ENCODE data around the gene LARGE2.

The LARGE2 gene

DNA sequence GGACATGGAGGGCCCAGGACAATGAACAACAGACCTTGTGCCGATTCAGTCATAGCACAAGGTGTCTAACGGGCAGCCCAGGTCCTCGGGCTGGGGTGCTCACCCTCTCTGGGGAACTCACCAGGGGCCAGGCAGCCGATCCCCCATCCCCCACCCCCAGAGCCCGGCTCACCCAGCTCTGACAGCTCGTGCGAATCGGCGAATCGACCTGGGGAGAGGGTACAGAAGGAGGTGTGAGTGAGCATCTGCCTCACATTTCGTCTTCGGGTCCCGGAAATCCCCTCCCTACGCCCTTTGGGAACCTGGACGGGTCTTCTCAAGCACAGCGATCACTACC is 5.2 kb upstream of the LARGE2 start:
- peak; percentile 10 for DNase-seq (ENCODE audit: low spot score)

DNA sequence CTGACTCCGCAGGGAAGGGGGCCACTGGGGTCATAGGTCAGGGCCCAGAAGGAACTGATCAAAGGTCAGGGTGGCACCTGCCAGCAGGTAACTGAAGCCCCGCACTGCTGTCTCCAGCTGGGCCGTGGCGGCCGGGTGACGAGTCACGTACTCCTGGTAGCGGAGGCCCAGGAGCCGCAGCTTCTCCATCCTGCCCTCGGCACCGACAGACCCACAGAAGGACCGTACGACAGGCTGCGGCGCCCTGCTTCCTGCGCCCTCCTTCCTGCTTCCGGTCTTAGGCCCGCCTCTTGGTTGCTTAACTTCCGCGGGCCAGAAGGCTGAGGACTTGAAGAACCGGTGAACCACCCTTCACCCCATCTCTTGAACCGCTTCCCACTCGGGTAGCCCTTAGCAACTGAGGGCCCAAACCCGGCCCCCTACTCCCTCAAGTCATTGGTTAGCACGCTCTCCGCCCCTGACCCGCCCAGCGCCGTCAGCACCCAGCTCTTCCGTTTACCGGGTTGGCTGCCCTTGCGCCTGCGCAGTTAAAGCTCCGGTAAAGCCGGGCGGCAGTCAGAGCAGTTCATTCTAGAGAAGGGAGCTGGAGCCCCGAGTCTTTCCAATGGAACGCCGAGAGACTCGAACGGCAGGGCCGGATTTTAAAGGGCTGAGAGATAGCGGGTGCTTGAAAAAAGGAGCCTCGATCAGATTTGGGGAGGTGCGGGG is 4.7 kb upstream of the LARGE2 start, which contains the start of gene PEX16:
Gene PEX16 (minus strand): TSS at position 255 of the 708 bp plus-strand sequence. CDS start 66 bp downstream, at position 189.
- peak; percentile 99 for DNase-seq (ENCODE audit: low spot score)

DNA sequence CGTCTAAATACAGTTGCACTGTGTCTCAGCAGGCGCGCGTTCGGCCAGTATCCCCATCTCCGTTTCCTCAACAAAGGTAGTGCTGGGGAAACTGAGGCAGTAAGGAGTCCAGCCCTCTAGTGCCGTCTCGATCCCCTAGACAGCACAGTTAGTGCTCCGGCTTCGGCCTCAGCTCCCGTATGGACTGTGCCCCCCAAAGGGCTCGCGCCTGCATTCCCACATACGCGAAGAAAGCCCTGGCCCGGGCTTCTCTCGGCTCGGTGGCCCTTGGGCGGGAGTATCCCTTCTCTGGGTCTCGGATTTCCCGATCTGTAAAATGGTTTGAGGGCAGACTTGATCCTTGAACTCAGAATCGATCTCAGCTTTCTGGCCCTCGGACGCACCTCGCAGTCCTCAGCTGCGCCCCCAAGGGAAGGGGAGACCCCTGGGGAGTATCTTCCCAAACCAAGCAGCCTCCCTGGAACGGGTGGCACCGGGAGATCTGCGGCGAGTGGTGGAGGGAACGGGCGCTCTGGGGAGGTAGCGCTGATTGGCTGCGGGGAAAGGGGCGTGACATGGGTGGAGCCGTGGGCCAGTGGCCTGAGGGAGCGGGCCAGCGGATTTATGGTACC is 4.0 kb upstream of the LARGE2 start:
- peak; percentile 70 for DNase-seq (ENCODE audit: low spot score)

DNA sequence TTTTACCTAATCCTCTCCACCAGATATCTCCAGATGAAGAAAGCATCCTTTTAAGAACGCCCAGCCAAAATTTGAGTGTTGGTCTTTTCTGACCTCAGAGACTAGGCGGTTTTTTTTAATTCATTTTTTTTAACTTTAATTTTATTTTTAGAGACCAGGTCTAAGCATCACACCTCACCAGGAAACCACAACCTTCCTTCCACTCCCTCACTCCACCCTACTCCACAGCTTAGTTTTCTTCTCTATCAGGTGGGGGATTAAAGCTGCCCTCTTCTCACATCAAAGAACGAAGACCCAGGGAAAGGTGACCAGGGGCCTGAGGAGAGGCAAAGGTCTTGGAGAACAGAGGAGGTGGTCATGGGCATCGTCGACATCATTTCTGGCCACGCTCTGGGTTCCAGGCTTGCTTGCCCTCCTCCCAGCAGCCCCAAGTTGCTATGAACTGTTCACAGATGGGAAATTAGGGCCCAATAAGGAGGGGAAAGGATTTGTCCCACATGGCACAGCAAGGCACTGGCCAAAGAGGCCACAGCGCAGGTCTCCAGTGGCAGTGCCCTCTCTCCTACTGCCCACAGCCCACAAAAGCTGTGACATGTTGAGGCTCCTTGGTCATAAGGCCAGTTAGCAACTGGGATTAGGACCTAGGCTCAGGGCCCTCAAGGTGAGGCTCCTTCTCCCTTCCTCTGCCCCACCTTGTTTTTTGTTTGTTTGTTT is 3.3 kb upstream of the LARGE2 start:
- no peak for DNase-seq (ENCODE audit: low spot score)

DNA sequence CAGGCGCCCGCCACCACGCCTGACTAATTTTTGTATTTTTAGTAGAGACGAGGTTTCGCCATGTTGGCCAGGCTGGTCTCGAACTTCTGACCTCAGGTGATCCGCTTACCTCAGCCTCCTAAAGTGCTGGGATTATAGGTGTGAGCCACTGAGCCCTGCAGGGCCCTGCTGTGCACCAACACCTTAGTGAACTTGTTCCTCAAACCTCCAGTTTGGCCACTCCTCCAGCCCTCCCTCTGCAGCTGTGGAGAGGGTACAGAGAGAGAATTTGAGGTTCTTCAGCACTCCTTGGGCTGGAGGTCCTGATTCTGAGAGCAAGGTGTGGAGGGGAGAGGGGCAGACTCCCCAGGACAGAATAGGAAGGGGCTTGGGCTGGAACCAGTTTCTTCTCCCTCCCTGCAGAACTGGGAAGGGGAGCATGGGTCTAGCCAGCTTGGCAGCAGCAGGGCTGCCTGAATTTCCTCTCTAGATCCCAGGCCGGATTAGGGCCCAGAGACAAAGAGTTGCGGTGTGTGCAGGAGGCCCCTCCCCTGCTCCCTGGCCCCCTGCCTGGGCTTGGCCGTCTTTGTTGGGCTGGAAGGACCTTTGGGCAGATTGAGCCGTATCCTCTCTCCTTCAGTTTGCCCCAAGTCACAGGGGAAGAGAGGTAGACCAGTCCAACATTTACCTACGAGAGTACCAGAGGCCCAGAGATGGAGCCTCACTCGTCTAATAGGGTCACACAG is 2.5 kb upstream of the LARGE2 start:
- DNase-seq (ENCODE audit: low spot score): no peak

DNA sequence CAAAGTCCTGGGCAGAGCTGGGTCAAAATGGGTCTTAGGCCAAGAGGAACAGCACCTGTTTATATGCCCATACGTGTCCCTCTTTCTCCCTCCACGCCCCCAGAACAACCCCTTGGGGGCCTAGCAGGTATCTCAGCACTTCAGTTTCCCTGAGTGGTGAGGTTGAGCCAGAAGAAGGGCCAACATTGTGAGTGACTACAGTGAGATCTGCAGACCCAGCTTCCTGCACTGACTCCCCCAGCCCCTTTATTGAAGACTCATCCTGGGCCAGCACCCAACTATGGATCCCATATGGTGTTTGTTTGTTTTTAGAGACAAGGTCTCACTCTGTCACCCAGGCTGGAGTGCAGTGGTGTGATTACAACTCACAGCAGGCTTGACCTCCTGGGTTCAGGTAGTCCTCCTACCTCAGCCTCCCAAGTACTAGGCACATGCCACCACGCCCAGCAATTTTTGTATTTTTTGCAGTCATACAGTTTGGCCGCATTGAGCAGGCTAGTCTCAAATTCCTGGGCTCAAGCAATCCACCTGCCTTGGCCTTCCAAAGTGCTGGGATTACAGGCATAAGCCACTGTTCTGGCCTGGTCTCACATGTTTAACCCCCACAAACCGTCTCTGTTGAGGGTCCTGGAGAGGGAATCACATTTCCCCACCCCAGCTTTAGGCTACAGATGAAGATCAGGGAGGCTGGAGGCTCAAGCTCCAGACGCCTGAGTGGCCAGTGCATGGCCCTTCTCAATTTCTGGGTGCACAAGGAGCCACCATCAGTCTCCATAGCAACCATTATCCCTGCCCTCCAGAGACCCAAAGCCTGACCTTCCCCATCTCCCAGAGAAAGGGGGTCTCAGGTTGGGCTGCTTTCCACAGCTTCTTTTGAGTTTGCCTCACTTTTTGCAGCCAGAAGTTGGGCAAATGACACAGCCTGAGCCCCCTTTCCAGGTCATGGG is 1.7 kb upstream of the LARGE2 start:
- DNase-seq (ENCODE audit: low spot score): no peak

DNA sequence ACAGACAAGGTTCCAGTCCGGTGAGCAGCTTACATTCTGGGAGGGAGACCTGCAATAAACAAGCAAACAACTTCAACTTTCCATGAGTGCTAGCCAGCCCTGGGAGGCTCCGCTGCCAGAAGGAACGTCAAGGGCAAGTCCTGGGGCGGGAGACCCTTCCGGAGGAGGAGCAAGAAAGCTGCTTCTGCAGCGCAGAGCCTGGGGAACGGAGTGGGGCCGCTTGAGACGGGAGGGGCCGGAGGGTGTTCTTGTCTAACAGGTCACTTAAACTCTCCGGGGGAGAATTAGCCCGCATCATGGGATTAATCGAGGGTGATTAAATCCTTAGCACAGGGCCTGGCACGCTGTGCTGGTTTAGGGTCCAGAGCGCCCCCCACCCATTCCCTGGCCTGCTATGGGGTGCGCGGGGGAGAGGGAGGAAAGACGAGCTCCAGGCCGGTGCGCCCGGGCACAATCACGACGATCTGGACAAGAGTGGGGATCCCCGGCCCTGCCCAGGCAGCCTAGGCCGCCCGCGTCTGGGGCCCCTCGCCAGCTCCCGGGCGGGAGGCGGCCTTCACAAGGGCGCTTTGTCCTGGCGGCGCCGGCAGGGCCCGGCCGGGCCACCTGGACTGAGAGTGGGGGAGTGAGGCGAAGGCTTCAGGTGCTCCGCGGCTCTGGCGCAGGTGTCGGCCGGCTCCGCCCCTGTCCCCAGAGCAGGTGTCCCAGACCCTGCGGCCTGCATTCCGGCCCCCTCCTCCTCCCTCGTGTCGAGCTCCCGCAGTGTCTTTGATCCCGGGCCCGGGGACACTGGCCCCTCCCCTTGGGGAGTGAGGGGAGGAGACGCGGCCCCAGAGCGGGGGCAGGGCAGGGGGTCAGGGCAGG is 663 bp upstream of the LARGE2 start:
- DNase-seq (ENCODE audit: low spot score): peak; percentile 4

DNA sequence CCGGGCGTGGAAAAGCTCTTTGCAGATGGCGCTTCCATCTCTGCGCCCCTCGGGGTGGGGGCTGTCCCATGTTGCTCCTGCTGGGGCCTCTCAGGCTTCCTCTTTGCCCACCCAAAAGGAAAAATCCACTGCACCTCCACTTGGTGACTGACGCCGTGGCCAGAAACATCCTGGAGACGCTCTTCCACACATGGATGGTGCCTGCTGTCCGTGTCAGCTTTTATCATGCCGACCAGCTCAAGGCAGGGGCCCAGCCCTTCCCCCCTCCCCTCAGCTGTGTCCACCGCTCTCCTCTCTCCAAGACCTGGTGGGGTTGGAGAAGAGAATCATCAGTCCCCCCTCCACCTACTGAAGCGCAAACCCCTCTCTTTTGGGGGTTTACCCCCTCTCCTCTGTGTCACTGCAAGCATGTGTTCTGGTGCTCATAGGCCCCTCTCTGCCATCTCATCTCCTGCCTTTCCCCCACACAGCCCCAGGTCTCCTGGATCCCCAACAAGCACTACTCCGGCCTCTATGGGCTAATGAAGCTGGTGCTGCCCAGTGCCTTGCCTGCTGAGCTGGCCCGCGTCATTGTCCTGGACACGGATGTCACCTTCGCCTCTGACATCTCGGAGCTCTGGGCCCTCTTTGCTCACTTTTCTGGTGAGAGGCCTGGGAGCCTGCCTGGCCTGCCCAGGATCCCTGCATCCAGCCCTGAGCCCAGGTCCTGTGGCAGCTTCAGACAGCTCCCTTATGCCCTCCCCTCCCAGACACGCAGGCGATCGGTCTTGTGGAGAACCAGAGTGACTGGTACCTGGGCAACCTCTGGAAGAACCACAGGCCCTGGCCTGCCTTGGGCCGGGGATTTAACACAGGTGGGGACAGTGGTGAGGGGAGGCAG is 1.8 kb downstream of the LARGE2 start:
- DNase-seq (ENCODE audit: low spot score): no peak

DNA sequence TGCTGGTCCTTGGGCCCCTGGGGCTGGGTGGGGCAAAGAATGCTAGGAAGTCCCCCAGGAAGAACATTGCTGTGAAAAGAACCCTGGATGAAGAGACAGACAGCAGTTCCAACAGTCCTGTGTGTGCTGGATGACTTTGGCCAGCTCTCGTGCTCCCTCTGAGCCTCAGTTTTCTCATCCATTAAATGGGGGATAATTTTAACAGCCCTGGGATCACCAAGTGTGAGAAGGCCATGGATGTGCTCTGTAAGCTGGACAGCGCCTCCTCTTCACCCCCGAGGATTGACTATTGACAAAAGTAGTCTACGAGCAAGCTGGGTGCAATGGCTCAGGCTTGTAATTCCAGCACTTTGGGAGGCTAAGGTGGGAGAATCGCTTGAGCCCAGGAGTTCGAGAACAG is 2.5 kb downstream of the LARGE2 start:
- no peak for DNase-seq (ENCODE audit: low spot score)

DNA sequence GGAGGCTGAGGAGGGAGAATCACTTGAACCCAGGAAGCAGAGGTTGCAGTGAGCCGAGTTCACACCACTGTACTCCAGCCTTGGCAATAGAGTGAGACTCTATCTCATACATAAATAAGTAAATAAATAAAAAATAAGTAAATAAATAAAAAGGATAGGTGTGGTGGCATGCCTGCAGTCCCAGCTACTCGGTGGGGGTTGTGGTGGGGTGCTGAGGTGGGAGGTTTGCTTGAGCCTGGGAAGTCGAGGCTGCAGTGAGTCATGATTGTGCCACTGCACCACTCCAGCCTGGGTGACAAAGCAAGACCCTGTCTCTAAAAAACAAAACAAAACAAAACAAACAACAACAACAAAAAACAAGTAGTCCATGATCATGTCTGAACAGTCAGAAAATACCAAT is 3.1 kb downstream of the LARGE2 start:
- no peak for DNase-seq (ENCODE audit: low spot score)

DNA sequence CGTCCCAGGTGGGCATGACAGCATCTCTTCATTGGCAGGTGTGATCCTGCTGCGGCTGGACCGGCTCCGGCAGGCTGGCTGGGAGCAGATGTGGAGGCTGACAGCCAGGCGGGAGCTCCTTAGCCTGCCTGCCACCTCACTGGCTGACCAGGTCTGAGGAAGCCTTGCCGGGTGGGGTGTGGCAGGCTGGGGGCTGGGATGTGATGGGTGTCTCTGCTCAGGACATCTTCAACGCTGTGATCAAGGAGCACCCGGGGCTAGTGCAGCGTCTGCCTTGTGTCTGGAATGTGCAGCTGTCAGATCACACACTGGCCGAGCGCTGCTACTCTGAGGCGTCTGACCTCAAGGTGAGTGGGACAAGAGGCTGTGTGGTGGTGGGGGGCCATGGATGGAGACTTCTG is 3.5 kb downstream of the LARGE2 start:
- no peak for DNase-seq (ENCODE audit: low spot score)

DNA sequence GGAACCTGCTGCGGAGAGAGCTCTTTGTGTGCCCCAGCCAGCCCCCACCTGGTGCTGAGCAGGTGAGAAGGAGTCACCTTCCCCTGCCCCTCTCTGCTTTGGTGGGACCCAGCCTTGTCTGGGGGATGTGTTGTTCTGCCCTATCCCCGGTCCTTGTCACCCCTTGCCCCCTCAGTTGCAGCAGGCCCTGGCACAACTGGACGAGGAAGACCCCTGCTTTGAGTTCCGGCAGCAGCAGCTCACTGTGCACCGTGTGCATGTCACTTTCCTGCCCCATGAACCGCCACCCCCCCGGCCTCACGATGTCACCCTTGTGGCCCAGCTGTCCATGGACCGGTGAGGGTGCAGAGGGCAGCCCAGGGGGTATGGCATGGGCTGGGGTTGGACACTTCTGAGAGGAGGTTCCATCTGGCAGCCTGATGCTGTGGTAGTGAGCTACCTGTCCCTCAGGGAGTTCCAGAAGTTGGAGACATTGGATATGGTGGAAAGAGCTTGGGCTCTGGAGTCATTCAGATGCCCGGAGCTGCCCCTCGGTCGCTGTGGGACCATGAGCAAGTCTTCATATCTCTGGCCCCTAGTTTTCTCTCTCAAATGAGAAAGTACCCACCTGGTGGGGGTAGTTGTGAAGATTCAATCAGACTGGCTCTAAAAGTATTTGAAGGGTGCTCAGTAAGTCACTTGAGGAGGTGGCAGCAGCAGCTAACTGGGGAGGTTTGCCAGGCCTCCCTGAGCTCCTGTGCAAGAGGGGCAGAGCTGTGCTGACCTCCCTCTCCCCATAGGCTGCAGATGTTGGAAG is 4.3 kb downstream of the LARGE2 start:
- DNase-seq (ENCODE audit: low spot score): no peak

DNA sequence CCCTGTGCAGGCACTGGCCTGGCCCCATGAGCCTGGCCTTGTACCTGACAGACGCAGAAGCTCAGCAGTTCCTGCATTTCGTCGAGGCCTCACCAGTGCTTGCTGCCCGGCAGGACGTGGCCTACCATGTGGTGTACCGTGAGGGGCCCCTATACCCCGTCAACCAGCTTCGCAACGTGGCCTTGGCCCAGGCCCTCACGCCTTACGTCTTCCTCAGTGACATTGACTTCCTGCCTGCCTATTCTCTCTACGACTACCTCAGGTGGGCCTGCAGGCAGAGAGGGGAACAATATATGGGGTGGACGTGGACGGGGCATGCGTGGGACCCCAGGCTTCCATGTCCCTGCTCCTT is 4.9 kb downstream of the LARGE2 start:
- no peak for DNase-seq (ENCODE audit: low spot score)

DNA sequence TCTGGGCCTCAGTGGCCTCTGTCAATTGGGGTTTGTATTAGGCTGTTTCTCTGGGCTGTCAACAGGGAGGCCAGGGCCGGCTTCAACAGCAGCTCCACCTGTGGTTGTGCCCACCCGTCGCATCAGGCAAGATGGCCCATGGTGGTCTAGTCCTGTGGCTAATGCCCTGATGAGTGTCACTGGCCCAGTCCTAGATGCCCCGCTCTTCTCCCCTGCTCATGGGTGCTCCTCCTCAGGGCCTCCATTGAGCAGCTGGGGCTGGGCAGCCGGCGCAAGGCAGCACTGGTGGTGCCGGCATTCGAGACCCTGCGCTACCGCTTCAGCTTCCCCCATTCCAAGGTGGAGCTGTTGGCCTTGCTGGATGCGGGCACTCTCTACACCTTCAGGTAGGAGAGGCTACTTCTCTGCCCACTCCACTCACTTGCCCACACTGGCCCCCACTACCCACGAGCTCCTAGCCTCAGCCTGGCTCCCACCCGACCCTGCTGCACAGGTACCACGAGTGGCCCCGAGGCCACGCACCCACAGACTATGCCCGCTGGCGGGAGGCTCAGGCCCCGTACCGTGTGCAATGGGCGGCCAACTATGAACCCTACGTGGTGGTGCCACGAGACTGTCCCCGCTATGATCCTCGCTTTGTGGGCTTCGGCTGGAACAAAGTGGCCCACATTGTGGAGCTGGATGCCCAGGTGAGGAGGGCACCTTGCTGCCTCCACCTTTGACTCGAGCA is 5.4 kb downstream of the LARGE2 start:
- DNase-seq (ENCODE audit: low spot score): no peak

DNA sequence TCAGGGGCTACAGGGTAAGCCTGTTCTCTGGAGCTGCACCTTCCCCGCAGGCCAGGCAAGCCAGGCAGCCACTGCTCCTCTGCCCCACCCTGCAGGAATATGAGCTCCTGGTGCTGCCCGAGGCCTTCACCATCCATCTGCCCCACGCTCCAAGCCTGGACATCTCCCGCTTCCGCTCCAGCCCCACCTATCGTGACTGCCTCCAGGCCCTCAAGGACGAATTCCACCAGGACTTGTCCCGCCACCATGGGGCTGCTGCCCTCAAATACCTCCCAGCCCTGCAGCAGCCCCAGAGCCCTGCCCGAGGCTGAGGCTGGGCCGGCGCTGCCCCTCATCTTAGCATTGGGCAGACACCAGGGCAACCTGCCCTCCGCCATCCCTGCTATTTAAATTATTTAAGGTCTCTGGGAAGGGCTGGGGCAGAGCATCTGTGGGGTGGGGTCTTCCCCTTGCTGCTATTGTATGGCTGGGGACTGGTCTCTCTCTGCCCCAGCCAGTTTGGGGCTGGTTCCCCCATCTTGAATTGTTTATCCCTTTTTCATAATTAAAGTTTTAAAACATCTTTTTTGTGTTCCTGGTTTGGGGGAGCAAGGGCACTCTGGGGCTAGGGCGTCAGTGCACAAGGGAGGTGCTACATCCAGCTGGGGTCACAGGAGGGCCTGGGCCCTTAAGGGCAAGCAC is 6.2 kb downstream of the LARGE2 start:
- no peak for DNase-seq (ENCODE audit: low spot score)

DNA sequence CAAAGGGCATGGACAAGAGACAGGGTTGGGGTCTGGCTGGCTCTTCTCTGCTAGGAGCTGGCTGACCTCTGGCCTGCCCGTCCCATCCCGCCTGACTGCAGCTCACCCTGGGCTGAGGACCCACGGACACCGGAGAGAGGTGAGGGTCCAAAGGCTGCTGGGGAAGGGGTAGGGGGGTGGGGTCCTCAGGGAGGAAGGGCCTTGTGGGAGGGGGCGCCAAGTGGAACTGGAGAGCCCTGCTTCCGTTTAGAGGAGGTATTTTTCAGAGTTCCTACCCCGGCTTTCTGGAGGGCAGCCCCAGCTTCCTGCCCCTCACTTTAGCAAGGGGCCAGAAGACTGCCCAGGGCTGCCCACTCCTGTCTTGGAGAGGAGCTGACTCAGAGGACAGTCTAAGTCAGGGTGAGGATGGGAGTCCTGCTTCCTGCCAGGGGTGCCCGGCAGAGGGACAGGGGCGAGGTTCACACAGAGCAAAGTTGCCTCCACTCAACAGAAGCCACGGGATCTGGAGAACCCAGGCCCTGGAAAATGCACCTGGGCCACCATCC is 7.1 kb downstream of the LARGE2 start:
- peak; percentile 29 for DNase-seq (ENCODE audit: low spot score)

All from kidney tubule cell (primary cell).